Rectal smooth muscle tissue (tissue), 1 donor: ENCODE measurements around the gene ARHGAP25.

Experiments
- H3K27ac ChIP-seq: one replicate; pipeline ENCODE4 v1.7.0; 2013; ENCODE audit warnings: low read depth, low read length, inconsistent platforms
- H3K27me3 ChIP-seq: one replicate; pipeline ENCODE4 v1.7.0; 2013; ENCODE audit warnings: low read length; ENCODE audit not compliant: control insufficient read depth, insufficient read depth
- H3K36me3 ChIP-seq: one replicate; pipeline ENCODE4 v1.7.0; 2013; ENCODE audit warnings: low read length; ENCODE audit not compliant: control insufficient read depth, insufficient read depth
- H3K4me1 ChIP-seq: one replicate; pipeline ENCODE4 v1.7.0; 2013; ENCODE audit warnings: low read length; ENCODE audit not compliant: control insufficient read depth, insufficient read depth
- H3K4me3 ChIP-seq: one replicate; pipeline ENCODE4 v1.7.0; 2013; ENCODE audit warnings: low read length
- H3K9ac ChIP-seq: one replicate; pipeline ENCODE4 v1.7.0; 2013; ENCODE audit warnings: low read length

Gene ARHGAP25

DNA sequence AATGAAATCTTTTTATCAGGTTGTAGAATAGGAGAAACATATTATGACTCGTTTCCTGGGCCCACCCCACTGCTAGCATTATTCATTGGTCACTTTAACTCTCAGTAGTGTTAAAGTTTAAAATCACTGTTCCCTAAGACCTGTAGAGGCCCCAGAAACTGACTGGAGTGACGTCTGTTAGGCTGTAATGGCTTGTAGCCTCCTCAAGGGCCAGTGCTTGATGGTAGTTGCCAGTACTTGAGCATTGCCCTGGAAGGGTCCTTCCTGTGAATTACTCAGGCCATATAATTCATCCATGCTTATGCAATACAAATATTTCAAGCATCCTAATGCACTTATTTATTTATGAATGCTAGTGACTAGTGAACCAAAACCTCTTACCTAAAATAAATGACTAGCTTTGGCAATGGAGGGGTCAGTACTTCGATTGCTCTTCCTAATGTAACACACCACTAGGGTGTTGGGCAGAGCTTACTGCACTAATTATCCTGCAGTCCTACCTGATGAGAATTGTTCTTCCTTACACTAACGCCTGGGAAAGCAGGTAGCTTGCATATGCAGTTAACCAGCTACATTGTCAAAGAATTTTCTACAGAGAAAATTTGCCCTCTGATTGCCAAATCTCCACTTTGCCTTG is 31.2 kb downstream of the ARHGAP25 start:
- H3K36me3 ChIP-seq: no peaks in the 10 kb centered on the region
- H3K4me3 ChIP-seq: no peak overlapping the region
- H3K4me1 ChIP-seq: peaks cover 9% of the 10 kb centered on the region
- H3K27ac ChIP-seq: no peak overlapping the region
- H3K9ac ChIP-seq: no peak overlapping the region
- H3K27me3 ChIP-seq: no peaks in the 10 kb centered on the region

DNA sequence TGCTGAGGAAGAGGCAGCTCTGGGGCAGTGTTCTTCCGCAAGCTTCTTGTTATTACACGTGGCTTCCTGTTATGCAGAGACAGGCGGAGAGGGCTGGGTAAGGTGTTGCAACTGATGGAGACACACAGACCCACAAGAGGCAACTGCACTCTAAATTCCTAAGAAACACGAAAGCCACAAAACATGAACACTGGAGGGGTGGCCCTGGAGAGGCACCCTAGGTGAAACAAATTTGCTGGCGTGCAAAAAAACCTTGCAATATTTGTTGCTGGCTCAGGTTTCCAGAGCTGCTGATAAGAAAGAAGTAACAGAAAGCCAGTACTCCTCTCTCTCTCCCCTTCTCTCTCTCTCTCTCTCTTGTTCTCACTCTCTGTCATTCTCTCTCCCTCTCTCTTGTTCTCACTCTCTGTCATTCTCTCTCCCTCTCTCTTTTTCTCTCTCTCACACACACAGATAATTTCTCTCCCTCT is 31.8 kb downstream of the ARHGAP25 start:
- Histone ChIP-seq H3K27ac (no peak overlapping the region), H3K27me3 (no peaks in the 10 kb centered on the region), H3K36me3 (no peaks in the 10 kb centered on the region), H3K9ac (no peak overlapping the region), H3K4me1 (peaks cover 9% of the 10 kb centered on the region), H3K4me3 (no peak overlapping the region)

- Histone ChIP-seq H3K27me3 (no peaks in the 10 kb centered on the region), H3K36me3 (no peaks in the 10 kb centered on the region), H3K9ac (no peak overlapping the region), H3K27ac (no peak overlapping the region), H3K4me1 (peaks cover 12% of the 10 kb centered on the region), H3K4me3 (no peak overlapping the region)
Observed at GRCh38 chr2:68767031-68767961, 32.7 kb downstream of the ARHGAP25 start.

DNA sequence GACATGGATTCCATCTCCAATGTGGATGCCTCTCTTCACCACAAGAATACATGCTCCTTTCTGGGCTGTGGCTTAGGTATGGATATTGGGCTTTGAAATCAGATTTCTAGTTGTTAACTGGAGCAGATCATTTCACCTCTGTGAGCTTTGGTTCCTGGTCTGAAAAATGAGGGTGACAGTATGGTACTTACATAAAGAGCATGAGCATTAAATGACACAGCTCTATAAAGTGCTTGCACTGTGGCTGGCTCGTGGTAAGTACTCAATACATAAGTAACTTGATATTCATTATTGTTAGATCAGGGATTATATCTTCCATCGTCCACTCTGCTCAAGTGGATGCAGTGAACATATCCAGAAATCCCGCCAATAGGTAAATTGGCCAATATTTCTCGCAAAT is 33.4 kb downstream of the ARHGAP25 start:
- Histone ChIP-seq H3K36me3 (no peaks in the 10 kb centered on the region), H3K27me3 (no peaks in the 10 kb centered on the region), H3K4me1 (peaks cover 10% of the 10 kb centered on the region), H3K27ac (no peak overlapping the region), H3K9ac (no peak overlapping the region), H3K4me3 (no peak overlapping the region)

DNA sequence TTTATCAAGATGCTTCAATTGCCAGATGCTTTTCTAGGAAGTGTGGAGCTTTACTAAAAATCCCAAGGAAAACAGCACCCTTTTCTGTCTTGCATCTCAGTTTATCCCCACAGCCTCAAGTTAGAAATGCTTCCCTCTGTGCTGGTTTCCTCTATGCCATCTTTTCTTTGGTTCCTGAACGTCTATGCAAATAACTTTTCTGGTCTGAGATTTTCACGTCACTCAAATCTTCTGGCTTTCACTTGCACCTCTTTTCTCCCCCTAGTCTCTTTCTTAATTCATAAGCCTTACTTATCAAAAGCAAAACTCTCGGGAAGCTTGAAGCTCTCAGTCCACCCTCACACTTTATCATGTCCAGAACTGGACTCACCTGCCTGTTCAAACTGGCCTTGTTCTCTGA is 33.9 kb downstream of the ARHGAP25 start:
- Histone ChIP-seq H3K4me3 (no peak overlapping the region), H3K9ac (no peak overlapping the region), H3K36me3 (no peaks in the 10 kb centered on the region), H3K27me3 (no peaks in the 10 kb centered on the region), H3K4me1 (peaks cover 10% of the 10 kb centered on the region), H3K27ac (no peak overlapping the region)

- H3K4me3 ChIP-seq: no peak overlapping the region
- H3K4me1 ChIP-seq: peaks cover 9% of the 10 kb centered on the region
- H3K9ac ChIP-seq: no peak overlapping the region
- no peak overlapping the region for H3K27ac ChIP-seq
- no peaks in the 10 kb centered on the region for H3K36me3 ChIP-seq
- no peaks in the 10 kb centered on the region for H3K27me3 ChIP-seq
Observed at GRCh38 chr2:68768951-68769350, 34.3 kb downstream of the ARHGAP25 start.

- Histone ChIP-seq H3K27me3 (no peaks in the 10 kb centered on the region), H3K9ac (no peak overlapping the region), H3K36me3 (no peaks in the 10 kb centered on the region), H3K4me3 (no peak overlapping the region), H3K27ac (no peak overlapping the region), H3K4me1 (peaks cover 3% of the 10 kb centered on the region)
Observed at GRCh38 chr2:68769586-68770270, 35.1 kb downstream of the ARHGAP25 start.

DNA sequence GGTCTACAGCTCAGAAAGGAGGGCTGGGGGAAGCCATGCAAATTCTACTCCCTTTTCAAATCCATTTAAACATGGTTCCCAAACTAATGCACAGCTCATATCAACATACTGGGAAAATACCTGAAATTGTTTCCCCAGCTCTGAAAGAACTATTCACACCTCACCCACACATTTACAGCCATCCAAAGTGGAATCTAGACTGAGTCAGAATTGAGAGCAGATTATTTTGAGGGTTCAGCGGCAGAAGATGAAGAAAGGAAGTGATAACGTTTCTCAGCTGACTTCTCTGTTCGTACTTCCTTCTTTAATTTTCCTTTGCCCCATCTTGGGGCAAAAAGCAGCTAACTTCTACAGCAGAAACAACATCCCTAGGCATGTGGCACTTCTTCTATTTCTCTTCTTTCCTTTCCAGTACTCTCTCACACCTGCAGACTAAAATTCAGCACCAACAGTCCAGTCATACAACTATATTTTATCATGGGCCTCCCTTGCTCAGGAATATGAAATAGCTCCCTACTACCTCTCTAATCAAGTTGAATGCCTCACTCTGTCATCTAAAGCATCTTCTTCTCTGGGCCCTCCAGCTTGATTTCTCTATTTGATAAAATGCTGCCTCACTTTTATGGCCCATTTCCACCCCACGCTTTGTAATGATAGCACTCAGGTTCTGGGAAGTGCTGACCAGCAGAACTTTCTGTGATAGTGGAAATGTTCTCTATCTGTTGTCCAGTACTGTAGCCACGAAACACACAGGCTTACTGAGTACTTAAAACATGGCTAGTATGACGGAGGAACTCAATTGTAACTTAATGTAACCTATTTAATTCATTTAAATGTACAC is 35.9 kb downstream of the ARHGAP25 start:
- no peak overlapping the region for H3K4me3 ChIP-seq
- peaks cover 3% of the 10 kb centered on the region for H3K4me1 ChIP-seq

DNA sequence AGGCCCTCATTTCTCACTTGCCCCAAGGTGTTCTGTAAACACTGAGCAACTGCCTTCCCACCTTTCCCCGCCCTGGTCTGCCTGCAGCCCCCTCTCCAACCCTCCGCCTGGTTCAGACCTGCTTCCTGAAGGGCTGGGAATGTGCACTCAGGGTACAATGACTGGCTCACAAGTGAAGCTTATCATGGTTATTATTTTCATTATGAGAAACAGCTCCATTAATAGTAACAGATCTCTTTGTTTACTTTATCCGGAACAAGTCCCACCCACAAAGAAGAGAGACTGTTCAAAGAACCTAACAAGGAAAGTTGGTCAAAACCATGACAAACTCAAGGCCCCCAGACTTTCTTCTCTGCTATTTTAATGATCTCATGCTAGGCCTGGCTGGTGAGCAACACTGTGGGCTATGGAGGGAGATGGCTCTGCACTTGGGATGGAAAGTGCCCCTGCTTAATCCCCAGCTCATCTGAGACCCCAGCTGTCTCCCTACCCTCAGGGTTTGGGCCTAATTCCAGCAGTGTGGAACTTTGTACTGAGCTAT is 36.7 kb downstream of the ARHGAP25 start:
- Histone ChIP-seq H3K27ac (no peak overlapping the region), H3K4me3 (no peak overlapping the region), H3K36me3 (no peaks in the 10 kb centered on the region), H3K4me1 (peaks cover 3% of the 10 kb centered on the region), H3K9ac (no peak overlapping the region), H3K27me3 (no peaks in the 10 kb centered on the region)

More for the DNA sequence above, 35.9 kb downstream of the ARHGAP25 start:
- Histone ChIP-seq H3K27me3 (no peaks in the 10 kb centered on the region), H3K36me3 (no peaks in the 10 kb centered on the region), H3K27ac (no peak overlapping the region), H3K9ac (no peak overlapping the region)

DNA sequence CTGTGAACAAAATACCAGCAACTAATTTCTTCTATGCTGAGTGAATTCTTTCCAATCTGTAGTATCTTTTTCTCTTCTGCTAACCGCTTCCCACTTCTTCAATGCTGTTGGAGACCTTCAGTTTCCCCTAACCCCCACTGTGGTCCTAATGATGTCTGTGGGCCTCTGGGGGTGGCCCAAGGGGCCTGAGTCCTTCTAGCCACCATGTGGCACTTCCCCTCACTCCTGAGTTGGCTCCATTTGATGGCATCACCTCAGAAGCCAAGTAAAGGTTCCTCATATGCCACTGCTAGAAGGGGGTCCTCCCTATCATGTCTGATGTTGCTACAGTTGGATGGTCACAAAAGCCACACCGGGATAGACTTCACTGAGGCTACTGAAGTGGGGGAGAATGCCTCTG is 37.5 kb downstream of the ARHGAP25 start:
- H3K27ac ChIP-seq: no peak overlapping the region
- H3K27me3 ChIP-seq: no peaks in the 10 kb centered on the region
- H3K4me3 ChIP-seq: no peak overlapping the region
- no peak overlapping the region for H3K9ac ChIP-seq
- H3K36me3 ChIP-seq: no peaks in the 10 kb centered on the region
- peaks cover 3% of the 10 kb centered on the region for H3K4me1 ChIP-seq

GRCh38 chr2:68774569-68775271 is 40.1 kb downstream of the ARHGAP25 start:
- Histone ChIP-seq H3K4me3 (peak overlapping the region; percentile 47), H3K27me3 (no peaks in the 10 kb centered on the region), H3K4me1 (peaks cover 3% of the 10 kb centered on the region), H3K27ac (no peak overlapping the region), H3K36me3 (no peaks in the 10 kb centered on the region), H3K9ac (no peak overlapping the region)
